ENCODE results near the gene SLC22A8. TPM values are rescaled to one million over a fixed set of nuclear protein-coding genes. Genes with fewer than 3 reads are reported as not detected.

Gene SLC22A8
- total and polyA plus RNA-seq, 10 of the 15 experiments (the other 5 are each of a cell fraction or from before 2014, with no cell fraction given) = not detected

GRCh38 chr11:63010934-63011439, 4.7 kb downstream of the SLC22A8 start:
- ChIA-PET POLR2A (no interaction called here), SMC1A (ENCODE audit: uncharacterized antibody, unreplicated experiment) (no interaction called here), RAD21 (ENCODE audit: unreplicated experiment) (no interaction called here), CTCF (no interaction called here)
- no peak overlapping the region for H3K4me3 ChIP-seq
- H3K27me3 ChIP-seq (replicated peaks in 1 of 2; ENCODE audit: control insufficient read depth in 2 of 2, insufficient read depth in 2 of 2, low read length in 1 of 2) = peaks cover 0 to 2% of the 10 kb centered on the region in 2 experiments; a peak in 3 of 4 replicates
- no peak for TF ChIP-seq RCOR1 (conservative IDR thresholded peaks at IDR 0.05; ENCODE audit: low read depth, low read length)
- no peak for TF ChIP-seq PML (IDR thresholded peaks at IDR 0.05; ENCODE audit: low read length)
- TF ChIP-seq CREB1 (IDR thresholded peaks at IDR 0.05; ENCODE audit: low read depth) = no peak
- TF ChIP-seq, protein P1, sequence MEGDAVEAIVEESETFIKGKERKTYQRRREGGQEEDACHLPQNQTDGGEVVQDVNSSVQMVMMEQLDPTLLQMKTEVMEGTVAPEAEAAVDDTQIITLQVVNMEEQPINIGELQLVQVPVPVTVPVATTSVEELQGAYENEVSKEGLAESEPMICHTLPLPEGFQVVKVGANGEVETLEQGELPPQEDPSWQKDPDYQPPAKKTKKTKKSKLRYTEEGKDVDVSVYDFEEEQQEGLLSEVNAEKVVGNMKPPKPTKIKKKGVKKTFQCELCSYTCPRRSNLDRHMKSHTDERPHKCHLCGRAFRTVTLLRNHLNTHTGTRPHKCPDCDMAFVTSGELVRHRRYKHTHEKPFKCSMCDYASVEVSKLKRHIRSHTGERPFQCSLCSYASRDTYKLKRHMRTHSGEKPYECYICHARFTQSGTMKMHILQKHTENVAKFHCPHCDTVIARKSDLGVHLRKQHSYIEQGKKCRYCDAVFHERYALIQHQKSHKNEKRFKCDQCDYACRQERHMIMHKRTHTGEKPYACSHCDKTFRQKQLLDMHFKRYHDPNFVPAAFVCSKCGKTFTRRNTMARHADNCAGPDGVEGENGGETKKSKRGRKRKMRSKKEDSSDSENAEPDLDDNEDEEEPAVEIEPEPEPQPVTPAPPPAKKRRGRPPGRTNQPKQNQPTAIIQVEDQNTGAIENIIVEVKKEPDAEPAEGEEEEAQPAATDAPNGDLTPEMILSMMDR (IDR thresholded peaks at IDR 0.05 in 2 of 3, conservative IDR thresholded peaks at IDR 0.05 in 1 of 3; ENCODE audit: control insufficient read depth in 2 of 3, extremely low read depth in 1 of 3, insufficient read depth in 1 of 3, low read depth in 3 of 3, low read length in 3 of 3) = no peak
- no peak for TF ChIP-seq BRCA1 (IDR thresholded peaks at IDR 0.05; ENCODE audit: low read depth, low read length)
- no peak for TF ChIP-seq IKZF1 (conservative IDR thresholded peaks at IDR 0.05)
- TF ChIP-seq ZBTB4 (CRISPR knock-in tag; IDR thresholded peaks at IDR 0.05) = no peak
- no peak for TF ChIP-seq TAF1 (IDR thresholded peaks at IDR 0.05; ENCODE audit: borderline replicate concordance, low read depth, low read length)
- no peak for TF ChIP-seq RAD51 (IDR thresholded peaks at IDR 0.05)
- intact Hi-C loops (cut with micrococcal nuclease; ENCODE audit: unreplicated experiment) (no loop called here), in situ Hi-C loops (cut with MboI) (no loop called here)
- no peak overlapping the region for H3K27ac ChIP-seq (ENCODE audit: control insufficient read depth, insufficient read depth)
- 21% methylated on average over 5 of the region's 5 CpGs for WGBS (ENCODE audit: insufficient coverage, insufficient replicate concordance, low lambda C conversion rate, missing lambda C conversion rate)
- BruUV-seq (replicated peaks) = no TSS peak
- H3K9me3 ChIP-seq (replicated peaks; ENCODE audit: control insufficient read depth, insufficient read depth, low read length) = no peaks in the 10 kb centered on the region
- H3K4me2 ChIP-seq (ENCODE audit: control insufficient read depth, insufficient read depth) = no peak overlapping the region
- no peaks in the 10 kb centered on the region for H3K4me1 ChIP-seq (ENCODE audit: control insufficient read depth, insufficient read depth, low read length)
- no peak overlapping the region for H2AFZ ChIP-seq (ENCODE audit: control insufficient read depth, low read depth, low read length)
- H4K20me1 ChIP-seq (ENCODE audit: control insufficient read depth, insufficient read depth) = no peaks in the 10 kb centered on the region
- H3K9ac ChIP-seq (ENCODE audit: control insufficient read depth, insufficient read depth, low read length) = no peak overlapping the region
- FAIRE-seq = no peak
- DNase-seq (ENCODE audit: low read depth, low spot score) = no peak
- no peaks in the 10 kb centered on the region for H3K79me2 ChIP-seq (ENCODE audit: control insufficient read depth, insufficient read depth, low read length)
- H3K36me3 ChIP-seq (ENCODE audit: control insufficient read depth in 2 of 2, insufficient read depth in 2 of 2, low read length in 1 of 2) = no peaks in the 10 kb centered on the region
- ATAC-seq = no peak
